ENCODE data around the gene NRIP1.

NRIP1 gene

GRCh38 chr21:15006594-15007230, 58.1 kb downstream of the NRIP1 start:
- DNase-seq (ENCODE audit: low read depth in 2 of 2): no peak

GRCh38 chr21:15005391-15005790, 59.4 kb downstream of the NRIP1 start:
- no peak for DNase-seq (ENCODE audit: low read depth in 2 of 2)

GRCh38 chr21:15004721-15005370, 60.0 kb downstream of the NRIP1 start:
- no peak for DNase-seq (ENCODE audit: low read depth in 2 of 2)

GRCh38 chr21:15003463-15004135, 61.2 kb downstream of the NRIP1 start:
- no peak for DNase-seq (ENCODE audit: low read depth in 2 of 2)

- no peak for DNase-seq (ENCODE audit: low read depth in 2 of 2)
These were observed 62.8 kb downstream of the NRIP1 start for GRCh38 chr21:15001857-15002606.

- DNase-seq (ENCODE audit: low read depth in 2 of 2): no peak
These were observed 63.7 kb downstream of the NRIP1 start for GRCh38 chr21:15001113-15001512.

GRCh38 chr21:15000081-15000480, 64.7 kb downstream of the NRIP1 start:
- DNase-seq (ENCODE audit: low read depth in 2 of 2): no peak

- DNase-seq (ENCODE audit: low read depth in 2 of 2): no peak
These were observed 66.0 kb downstream of the NRIP1 start for GRCh38 chr21:14998784-14999183.

GRCh38 chr21:14998336-14998735, 66.5 kb downstream of the NRIP1 start:
- DNase-seq (ENCODE audit: low read depth in 2 of 2): no peak

- DNase-seq (ENCODE audit: low read depth in 2 of 2): no peak
These were observed 68.9 kb downstream of the NRIP1 start for GRCh38 chr21:14995695-14996490.

- DNase-seq (ENCODE audit: low read depth in 2 of 2): no peak
These were observed 69.6 kb downstream of the NRIP1 start for GRCh38 chr21:14995226-14995625.

- DNase-seq (ENCODE audit: low read depth in 2 of 2): no peak
These were observed 71.7 kb downstream of the NRIP1 start for GRCh38 chr21:14993115-14993514.

- DNase-seq (ENCODE audit: low read depth in 2 of 2): no peak
These were observed 72.8 kb downstream of the NRIP1 start for GRCh38 chr21:14991957-14992356.

- DNase-seq (ENCODE audit: low read depth in 2 of 2): no peak
These were observed 75.4 kb downstream of the NRIP1 start for GRCh38 chr21:14989359-14989758.

- DNase-seq (ENCODE audit: low read depth in 2 of 2): no peak
These were observed 76.0 kb downstream of the NRIP1 start for GRCh38 chr21:14988760-14989159.

- no peak for DNase-seq (ENCODE audit: low read depth in 2 of 2)
These were observed 77.2 kb downstream of the NRIP1 start for GRCh38 chr21:14987370-14988170.

- DNase-seq (ENCODE audit: low read depth in 2 of 2): no peak
These were observed 79.5 kb downstream of the NRIP1 start for GRCh38 chr21:14985306-14985705.

- DNase-seq (ENCODE audit: low read depth in 2 of 2): no peak
These were observed 82.5 kb downstream of the NRIP1 start for GRCh38 chr21:14982336-14982735.

- no peak for DNase-seq (ENCODE audit: low read depth in 2 of 2)
These were observed 83.6 kb downstream of the NRIP1 start for GRCh38 chr21:14981246-14981645.

- no peak for DNase-seq (ENCODE audit: low read depth in 2 of 2)
These were observed 85.5 kb downstream of the NRIP1 start for GRCh38 chr21:14979264-14979663.

- DNase-seq (ENCODE audit: low read depth in 2 of 2): no peak
These were observed 87.0 kb downstream of the NRIP1 start for GRCh38 chr21:14977814-14978213.
